ENCODE data around the gene SORCS1. TPM values are rescaled to one million over a fixed set of nuclear protein-coding genes. Genes with fewer than 3 reads are reported as not detected.

Gene SORCS1
- total RNA-seq, 2 experiments from 2014 or later, result not detected

- intact Hi-C loops (cut with DNase I, micrococcal nuclease), result no loop called here
These were observed 569.2 kb downstream of the SORCS1 start for GRCh38 chr10:106595281-106595680.

GRCh38 chr10:106593876-106594275 is 570.6 kb downstream of the SORCS1 start:
- Mint-ChIP-seq H3K36me3 (ENCODE audit: low read depth) (no peaks in the 10 kb centered on the region), H3K9me3 (no peaks in the 10 kb centered on the region), H3K27me3 (no peaks in the 10 kb centered on the region), H3K4me3 (no peak overlapping the region), H3K4me1 (ENCODE audit: low read depth) (no peaks in the 10 kb centered on the region), H3K27ac (no peak overlapping the region)
- intact Hi-C loops (cut with DNase I, micrococcal nuclease), result no loop called here
- DNase-seq (no peak), ATAC-seq (ENCODE audit: poor library complexity) (no peak)
- TF ChIP-seq CTCF (IDR thresholded peaks at IDR 0.05), result no peak
- no peaks in the 10 kb centered on the region for H3K36me3 ChIP-seq (ENCODE audit: insufficient read depth, low read length)
- POLR2A ChIA-PET, result no interaction called here
- no peaks in the 10 kb centered on the region for H3K4me1 ChIP-seq (ENCODE audit: insufficient read depth, low read length)
- H3K4me3 ChIP-seq (ENCODE audit: low read length), result no peak overlapping the region
- H3K27me3 ChIP-seq (ENCODE audit: control insufficient read depth in 1 of 2, insufficient read depth in 2 of 2, low read length in 2 of 2), result no peaks in the 10 kb centered on the region
- H3K9me3 ChIP-seq (ENCODE audit: control insufficient read depth in 1 of 2, insufficient read depth in 1 of 2, low read length in 2 of 2), result no peaks in the 10 kb centered on the region
- H3K27ac ChIP-seq (ENCODE audit: low read depth in 1 of 2, low read length in 2 of 2), result no peak overlapping the region
- CTCF ChIA-PET, result no interaction called here

More at GRCh38 chr10:106595281-106595680, 569.2 kb downstream of the SORCS1 start:
- CTCF ChIA-PET, result no interaction called here
- TF ChIP-seq CTCF (IDR thresholded peaks at IDR 0.05), result no peak
- Histone ChIP-seq H3K9me3 (ENCODE audit: control insufficient read depth in 1 of 2, insufficient read depth in 1 of 2, low read length in 2 of 2) (no peaks in the 10 kb centered on the region), H3K4me3 (ENCODE audit: low read length) (no peak overlapping the region), H3K27me3 (ENCODE audit: control insufficient read depth in 1 of 2, insufficient read depth in 2 of 2, low read length in 2 of 2) (no peaks in the 10 kb centered on the region), H3K27ac (ENCODE audit: low read depth in 1 of 2, low read length in 2 of 2) (no peak overlapping the region), H3K4me1 (ENCODE audit: insufficient read depth, low read length) (no peaks in the 10 kb centered on the region), H3K36me3 (ENCODE audit: insufficient read depth, low read length) (no peaks in the 10 kb centered on the region)
- DNase-seq (no peak), ATAC-seq (ENCODE audit: poor library complexity) (no peak)
- Mint-ChIP-seq H3K9me3 (no peaks in the 10 kb centered on the region), H3K4me1 (ENCODE audit: low read depth) (no peaks in the 10 kb centered on the region), H3K4me3 (no peak overlapping the region), H3K27me3 (no peaks in the 10 kb centered on the region), H3K36me3 (ENCODE audit: low read depth) (no peaks in the 10 kb centered on the region), H3K27ac (no peak overlapping the region)
- POLR2A ChIA-PET, result no interaction called here

- Histone ChIP-seq H3K9me3 (ENCODE audit: control insufficient read depth in 1 of 2, insufficient read depth in 1 of 2, low read length in 2 of 2) (peaks cover 0 to 3% of the 10 kb centered on the region in 2 experiments), H3K4me1 (ENCODE audit: insufficient read depth, low read length) (no peaks in the 10 kb centered on the region), H3K27ac (ENCODE audit: low read depth in 1 of 2, low read length in 2 of 2) (no peak overlapping the region), H3K27me3 (ENCODE audit: control insufficient read depth in 1 of 2, insufficient read depth in 2 of 2, low read length in 2 of 2) (no peaks in the 10 kb centered on the region), H3K36me3 (ENCODE audit: insufficient read depth, low read length) (no peaks in the 10 kb centered on the region), H3K4me3 (ENCODE audit: low read length) (no peak overlapping the region)
- Mint-ChIP-seq H3K27me3 (no peaks in the 10 kb centered on the region), H3K4me3 (no peak overlapping the region), H3K4me1 (ENCODE audit: low read depth) (no peaks in the 10 kb centered on the region), H3K36me3 (ENCODE audit: low read depth) (no peaks in the 10 kb centered on the region), H3K27ac (no peak overlapping the region), H3K9me3 (no peaks in the 10 kb centered on the region)
- ChIA-PET POLR2A (no interaction called here), CTCF (no interaction called here)
- no peak for TF ChIP-seq CTCF (IDR thresholded peaks at IDR 0.05)
- DNase-seq, result no peak
- intact Hi-C loops (cut with DNase I, micrococcal nuclease), result no loop called here
- no peak for ATAC-seq (ENCODE audit: poor library complexity)
These were observed 572.1 kb downstream of the SORCS1 start for GRCh38 chr10:106592396-106592795.

Measured in CD4-positive, alpha-beta T cell (primary cell).